ENCODE data around the gene ARMC6. TPM values are rescaled to one million over a fixed set of nuclear protein-coding genes. Genes with fewer than 3 reads are reported as not detected.
"Not testable (repeated sequence)": the region's sequence is repeated elsewhere in the genome, so short reads cannot be mapped to it uniquely, and the experiment has no call there.

ARMC6 gene
- total RNA-seq, 6 experiments from 2014 or later: 30.2 to 41.7 (median 32.5) TPM

GRCh38 chr19:19098084-19098702, 64.8 kb downstream of the ARMC6 start:
- no peak for DNase-seq
- Mint-ChIP-seq H3K36me3 (ENCODE audit: low read depth) (no peaks in the 10 kb centered on the region), H3K9me3 (no peaks in the 10 kb centered on the region), H3K27ac (no peak overlapping the region), H3K4me3 (no peak overlapping the region), H3K4me1 (ENCODE audit: low read depth) (no peaks in the 10 kb centered on the region), H3K27me3 (ENCODE audit: insufficient read depth) (no peaks in the 10 kb centered on the region; the same call in 1 of the 2 replicates)
- no peak for TF ChIP-seq CTCF (IDR thresholded peaks at IDR 0.05)

GRCh38 chr19:19098703-19099632, 65.6 kb downstream of the ARMC6 start:
- H3K27me3 Mint-ChIP-seq (ENCODE audit: insufficient read depth): no peaks in the 10 kb centered on the region; the same call in 1 of the 2 replicates
- TF ChIP-seq CTCF (IDR thresholded peaks at IDR 0.05): no peak
- H3K9me3 Mint-ChIP-seq: no peaks in the 10 kb centered on the region
- DNase-seq: no peak
- H3K4me3 Mint-ChIP-seq: no peak overlapping the region
- H3K36me3 Mint-ChIP-seq (ENCODE audit: low read depth): no peaks in the 10 kb centered on the region
- H3K27ac Mint-ChIP-seq: no peak overlapping the region
- H3K4me1 Mint-ChIP-seq (ENCODE audit: low read depth): no peaks in the 10 kb centered on the region

- Mint-ChIP-seq H3K4me1 (ENCODE audit: low read depth) (peaks cover 15% of the 10 kb centered on the region), H3K27me3 (ENCODE audit: insufficient read depth) (no peaks in the 10 kb centered on the region), H3K9me3 (no peaks in the 10 kb centered on the region), H3K36me3 (ENCODE audit: low read depth) (no peaks in the 10 kb centered on the region), H3K27ac (no peak overlapping the region), H3K4me3 (no peak overlapping the region)
- no peak for TF ChIP-seq CTCF (IDR thresholded peaks at IDR 0.05)
- no peak for DNase-seq
These were observed 68.1 kb downstream of the ARMC6 start for GRCh38 chr19:19101540-19101939.

GRCh38 chr19:19102566-19102965, 69.2 kb downstream of the ARMC6 start:
- not testable (repeated sequence) for H3K36me3 Mint-ChIP-seq (ENCODE audit: low read depth); DNase-seq; H3K27me3 Mint-ChIP-seq (ENCODE audit: insufficient read depth); H3K9me3 Mint-ChIP-seq; H3K4me3 Mint-ChIP-seq; H3K27ac Mint-ChIP-seq
- H3K4me1 Mint-ChIP-seq (ENCODE audit: low read depth): peaks cover 15% of the 10 kb centered on the region

- Mint-ChIP-seq H3K9me3 (no peaks in the 10 kb centered on the region), H3K4me1 (ENCODE audit: low read depth) (peaks cover 15% of the 10 kb centered on the region), H3K27ac (no peak overlapping the region), H3K27me3 (ENCODE audit: insufficient read depth) (no peaks in the 10 kb centered on the region; the same call in 1 of the 2 replicates), H3K4me3 (no peak overlapping the region), H3K36me3 (ENCODE audit: low read depth) (no peaks in the 10 kb centered on the region)
- no peak for DNase-seq
- no peak for TF ChIP-seq CTCF (IDR thresholded peaks at IDR 0.05)
These were observed 69.8 kb downstream of the ARMC6 start for GRCh38 chr19:19103167-19103566.

All from HFFc6 (cell line).